Measurements from ENCODE around the gene URM1.
"Not testable (repeated sequence)": the region's sequence is repeated elsewhere in the genome, so short reads cannot be mapped to it uniquely, and the experiment has no call there.

Gene URM1

DNA sequence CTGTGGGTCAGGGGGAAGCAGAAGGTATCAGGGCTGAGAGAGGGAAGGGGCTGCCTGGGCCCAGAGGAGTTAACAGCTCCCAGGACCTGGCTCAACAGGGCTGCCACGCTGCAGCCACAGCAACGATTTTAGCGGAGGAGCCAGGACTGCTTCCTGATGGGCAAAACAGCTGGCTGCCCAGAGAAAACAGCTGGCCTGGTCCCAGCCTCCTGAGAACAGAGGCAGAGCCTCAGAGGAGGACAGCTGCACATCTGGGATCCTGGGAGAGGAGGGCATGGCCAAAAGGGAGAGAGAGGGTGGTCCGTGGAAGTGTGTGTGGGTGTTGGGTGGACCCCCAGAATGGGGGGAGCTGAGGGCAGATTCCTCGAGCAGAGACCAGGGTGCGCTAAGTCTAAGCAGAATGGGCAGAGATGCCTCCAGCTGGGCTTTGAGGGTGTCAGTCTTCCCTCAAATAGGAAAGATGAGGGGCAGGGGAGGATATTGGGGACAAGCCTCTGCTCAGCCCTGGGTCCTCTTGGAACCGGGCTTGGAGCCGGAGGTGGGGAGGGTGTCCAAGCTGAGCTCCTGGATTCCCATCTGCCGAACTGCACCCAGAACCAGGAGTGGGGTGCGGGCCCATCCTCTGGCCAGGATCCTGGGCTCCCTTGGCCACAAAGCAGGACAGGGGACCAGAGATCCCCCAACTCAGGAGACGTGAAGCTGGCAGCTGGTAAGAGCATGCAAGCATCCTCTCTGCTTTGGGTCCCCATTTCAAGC, 40.4 kb downstream of the URM1 start:
- no peak for DNase-seq

DNA sequence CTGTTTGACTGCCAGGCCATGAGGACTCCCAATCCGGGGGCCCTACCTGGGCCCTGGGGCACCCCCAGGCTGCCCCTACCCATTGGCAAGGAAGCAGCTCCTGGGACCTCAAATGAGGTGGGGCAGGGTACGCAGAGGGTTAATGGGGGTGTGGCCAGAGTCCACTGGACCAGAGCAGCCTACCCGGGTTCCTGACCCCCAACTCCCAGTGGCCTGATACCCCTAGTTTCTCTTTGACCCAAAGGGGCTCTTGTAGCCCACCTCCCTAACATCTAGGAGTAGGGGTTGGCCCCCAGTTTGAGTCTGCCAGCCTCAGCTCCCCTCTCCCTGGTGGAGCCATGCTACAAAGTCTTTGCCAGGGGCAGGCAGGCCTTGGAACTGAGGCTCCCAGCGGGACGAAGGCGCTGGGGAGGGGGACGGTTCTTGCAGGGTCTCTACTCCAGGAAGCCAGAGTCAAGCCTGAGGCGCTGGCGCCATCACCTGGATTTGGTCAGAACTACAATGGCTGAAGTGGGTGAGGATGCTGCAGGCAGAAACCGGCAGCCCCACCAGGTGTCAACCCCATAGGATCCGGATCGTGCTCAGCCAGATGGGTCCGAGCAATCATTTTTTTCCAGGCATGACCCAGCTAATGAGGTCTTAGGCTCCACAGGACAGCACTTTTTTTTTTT, 41.1 kb downstream of the URM1 start:
- DNase-seq: peak; percentile 68

DNA sequence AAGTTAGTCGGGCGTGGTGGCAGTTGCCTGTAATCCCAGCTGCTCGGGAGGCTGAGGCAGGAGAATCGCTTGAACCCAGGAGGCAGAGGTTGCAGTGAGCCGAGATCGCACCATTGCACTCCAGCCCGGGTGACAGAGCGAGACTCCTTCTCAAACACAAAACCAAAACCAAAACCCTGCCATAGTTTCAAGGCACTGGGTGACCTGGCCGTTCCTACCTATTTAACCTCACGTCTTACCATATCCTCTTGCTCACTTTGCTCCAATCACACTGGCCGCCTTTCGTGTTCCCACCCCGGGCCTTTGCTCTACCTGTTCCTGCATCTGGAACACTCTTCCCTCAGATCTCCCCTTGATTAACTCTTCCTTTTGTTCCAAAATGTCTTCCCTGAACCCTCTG, 42.6 kb downstream of the URM1 start:
- not testable (repeated sequence) for DNase-seq

DNA sequence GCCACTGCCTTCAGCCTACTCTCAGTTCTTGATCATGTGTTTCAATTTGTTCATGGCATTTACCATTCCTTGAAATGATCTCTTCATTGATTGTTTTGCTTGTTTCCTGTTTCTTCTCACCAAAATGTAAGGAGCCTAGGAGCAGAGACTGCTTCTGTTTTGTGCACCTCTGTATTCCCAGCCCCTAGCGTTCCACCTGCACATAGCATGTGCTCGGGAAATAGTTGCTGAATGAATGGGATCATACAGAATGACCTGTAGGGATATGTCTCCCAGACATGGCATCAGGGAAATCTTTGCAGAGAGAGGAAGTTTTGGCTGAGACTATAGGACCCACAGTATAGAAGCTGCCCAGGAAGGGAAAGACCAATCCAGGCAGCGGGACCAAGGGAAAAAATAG, 43.3 kb downstream of the URM1 start:
- DNase-seq: no peak

DNA sequence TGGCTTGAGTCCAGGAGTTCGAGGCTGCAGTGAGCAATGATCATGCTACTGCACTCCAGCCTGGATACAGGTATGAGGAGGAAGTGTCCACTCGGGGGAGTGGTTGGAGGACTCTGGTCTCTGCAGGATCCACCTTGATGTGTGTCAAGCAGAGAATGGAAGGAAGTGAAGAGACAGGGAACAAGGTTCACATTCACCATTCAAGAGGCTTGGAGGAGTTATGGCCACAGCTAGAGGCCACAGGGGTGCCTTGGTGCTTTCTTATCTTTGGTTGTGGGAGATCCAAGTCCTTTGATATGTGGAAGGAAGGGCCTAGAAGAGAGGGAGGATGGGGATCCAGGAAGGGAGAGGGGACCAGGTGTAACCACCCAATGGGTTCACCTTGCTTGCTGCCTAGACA, 44.1 kb downstream of the URM1 start:
- no peak for DNase-seq

DNA sequence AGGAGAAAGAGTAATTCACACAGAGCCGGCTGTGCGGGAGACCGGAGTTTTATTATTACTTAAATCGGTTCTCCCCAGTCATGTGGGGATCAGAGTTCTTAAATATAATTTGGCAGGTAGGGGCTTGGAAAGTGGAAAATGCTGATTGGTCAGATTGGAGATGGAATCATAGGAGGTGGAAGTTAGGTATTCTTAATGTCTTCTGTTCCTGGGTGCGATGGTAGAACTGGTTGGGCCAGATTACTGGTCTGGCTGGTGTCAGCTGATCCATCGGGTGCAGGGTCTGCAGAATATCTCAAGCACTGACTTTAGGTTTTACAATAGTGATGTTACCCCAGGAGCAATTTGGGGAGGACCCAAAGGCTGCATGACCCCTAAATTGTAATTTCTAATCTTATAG, 44.8 kb downstream of the URM1 start:
- DNase-seq: no peak

DNA sequence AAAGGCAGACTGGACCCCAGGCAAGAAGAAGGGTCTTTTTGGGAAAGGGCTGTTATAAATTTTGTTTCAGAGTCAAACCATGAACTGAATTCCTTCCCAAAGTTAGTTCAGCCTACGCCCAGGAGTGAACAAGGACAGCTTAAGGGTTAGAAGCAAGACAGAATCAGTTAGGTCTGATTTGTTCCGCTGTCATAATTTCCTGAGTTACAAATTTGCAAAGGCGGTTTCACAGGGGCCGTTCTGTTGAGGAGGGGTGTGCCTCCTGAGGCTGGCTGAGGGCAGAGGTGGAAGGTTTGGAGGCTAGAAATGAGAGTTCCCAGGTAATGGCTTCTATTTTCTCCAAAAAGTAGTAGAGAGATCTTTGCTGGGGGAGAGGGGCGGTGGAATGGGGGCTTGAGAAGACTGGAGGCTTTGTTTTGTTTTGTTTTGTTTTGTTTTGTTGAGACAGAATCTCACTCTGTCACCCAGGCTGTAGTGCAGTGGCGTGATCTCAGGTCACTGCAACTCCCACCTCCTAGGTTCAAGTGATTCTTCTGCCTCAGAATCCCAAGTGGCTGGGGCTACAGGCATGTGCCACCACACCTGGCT, 45.4 kb downstream of the URM1 start:
- no peak for DNase-seq

DNA sequence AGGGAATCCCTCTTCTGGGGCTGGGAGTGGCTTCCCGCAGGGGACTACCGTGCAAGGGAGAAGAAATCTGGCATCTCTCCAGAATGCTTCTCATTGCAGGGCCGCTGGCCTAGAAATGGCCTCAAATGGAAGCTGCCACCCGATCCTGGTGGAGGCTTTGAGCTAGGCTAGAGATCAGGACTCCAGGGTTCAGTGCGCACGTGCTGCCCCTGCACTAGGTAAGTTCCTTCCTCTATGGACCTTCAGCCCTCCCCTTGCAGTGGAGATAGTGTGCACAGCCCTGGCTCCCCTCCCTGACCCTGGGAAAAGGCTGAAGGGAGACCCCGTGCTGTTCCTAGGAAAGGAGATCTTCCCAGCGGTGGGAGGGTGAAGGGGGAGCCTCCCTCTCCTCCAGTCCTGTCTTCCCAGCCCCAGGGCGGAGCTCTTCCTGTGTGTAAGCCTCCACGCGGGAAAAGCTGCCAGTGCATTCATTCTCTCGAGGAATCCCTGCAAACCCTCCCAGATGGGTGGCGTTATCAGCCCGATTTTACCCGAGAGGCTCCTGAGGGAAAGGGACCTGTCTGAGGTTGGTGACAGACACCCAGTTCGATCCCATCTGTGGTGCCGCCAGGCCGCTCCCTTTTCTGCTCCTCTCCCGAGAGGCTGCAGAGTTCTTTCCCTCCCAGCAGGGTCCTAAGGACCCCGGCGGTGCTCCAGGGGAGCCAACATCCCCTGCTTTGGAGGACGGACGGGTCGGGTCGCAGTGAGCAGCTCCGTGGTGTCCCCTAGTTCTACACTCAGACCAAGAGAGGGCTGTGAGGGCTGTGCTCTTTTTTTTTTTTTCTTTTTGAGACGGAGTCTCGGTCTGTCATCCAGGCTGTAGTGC, 48.1 kb downstream of the URM1 start:
- DNase-seq: peak; percentile 55

DNA sequence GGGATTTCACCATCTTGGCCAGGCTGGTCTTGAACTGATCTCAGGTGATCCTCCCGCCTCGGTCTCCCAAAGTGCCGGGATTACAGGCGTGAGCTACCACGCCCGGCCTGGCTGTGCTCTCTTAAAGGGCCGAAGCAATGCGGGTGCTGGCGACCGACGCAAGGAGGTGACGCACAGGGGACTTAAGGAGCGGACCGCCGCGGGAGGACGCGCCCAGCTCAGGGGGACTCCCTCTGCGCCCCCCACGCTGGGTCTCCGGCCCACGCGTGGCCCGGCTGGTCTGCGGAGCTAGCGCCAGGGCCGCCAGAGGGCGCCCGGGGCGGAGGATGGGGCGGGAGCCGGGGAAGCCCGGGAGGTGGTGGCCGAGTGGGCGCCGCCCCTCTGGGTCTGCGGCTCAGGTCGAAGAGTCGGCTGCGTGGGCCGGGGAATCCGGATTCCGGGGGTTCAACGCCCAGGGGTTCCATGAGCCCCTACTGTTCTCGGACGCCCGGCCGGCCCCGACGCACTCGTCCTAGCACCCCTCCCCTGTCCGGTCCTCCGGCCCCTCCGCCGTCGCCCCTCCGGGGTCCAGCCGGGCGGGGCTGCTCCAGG, 49.0 kb downstream of the URM1 start:
- peak; percentile 59 for DNase-seq

DNA sequence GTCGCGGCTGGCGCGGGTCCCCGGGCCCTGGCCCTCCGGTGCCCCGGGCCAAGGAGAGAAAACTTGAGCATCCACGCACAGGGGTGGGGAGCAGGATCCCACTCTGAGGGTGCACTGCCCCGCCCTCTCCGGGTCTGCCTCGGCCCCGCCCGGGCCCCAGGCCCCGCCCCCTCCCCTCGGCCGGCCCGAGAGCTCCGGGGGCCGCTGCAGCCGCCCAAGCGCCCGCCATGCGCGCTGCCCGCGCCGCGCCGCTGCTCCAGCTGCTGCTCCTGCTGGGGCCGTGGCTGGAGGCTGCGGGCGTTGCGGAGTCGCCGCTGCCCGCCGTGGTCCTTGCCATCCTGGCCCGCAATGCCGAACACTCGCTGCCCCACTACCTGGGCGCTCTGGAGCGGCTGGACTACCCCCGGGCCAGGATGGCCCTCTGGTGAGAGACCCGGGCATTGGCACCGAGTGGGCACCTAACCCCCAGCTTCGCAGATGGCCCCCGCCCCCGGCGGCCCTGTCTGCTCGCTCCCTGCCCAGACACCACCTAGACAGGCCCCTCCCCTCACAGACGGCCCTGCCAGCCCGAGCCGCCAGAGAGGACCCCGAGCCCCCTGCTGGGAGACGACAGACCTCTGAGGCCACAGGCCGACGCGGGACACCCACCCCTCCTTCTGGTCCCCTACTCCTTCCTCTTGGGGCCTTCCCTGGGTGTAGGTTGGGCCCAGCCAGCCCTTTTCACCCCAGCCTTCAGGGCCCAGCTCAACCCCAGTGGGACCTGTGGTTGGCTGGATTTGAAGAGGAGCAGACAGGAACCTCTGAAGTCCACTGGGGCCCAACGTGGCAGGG, 49.7 kb downstream of the URM1 start, which contains the start of gene CERCAM:
Gene CERCAM, plus strand, starts transcription at position 207 of the 831 bp plus-strand sequence. Its CDS starts 21 bp downstream, at position 228.
- peak; percentile 54 for DNase-seq

DNA sequence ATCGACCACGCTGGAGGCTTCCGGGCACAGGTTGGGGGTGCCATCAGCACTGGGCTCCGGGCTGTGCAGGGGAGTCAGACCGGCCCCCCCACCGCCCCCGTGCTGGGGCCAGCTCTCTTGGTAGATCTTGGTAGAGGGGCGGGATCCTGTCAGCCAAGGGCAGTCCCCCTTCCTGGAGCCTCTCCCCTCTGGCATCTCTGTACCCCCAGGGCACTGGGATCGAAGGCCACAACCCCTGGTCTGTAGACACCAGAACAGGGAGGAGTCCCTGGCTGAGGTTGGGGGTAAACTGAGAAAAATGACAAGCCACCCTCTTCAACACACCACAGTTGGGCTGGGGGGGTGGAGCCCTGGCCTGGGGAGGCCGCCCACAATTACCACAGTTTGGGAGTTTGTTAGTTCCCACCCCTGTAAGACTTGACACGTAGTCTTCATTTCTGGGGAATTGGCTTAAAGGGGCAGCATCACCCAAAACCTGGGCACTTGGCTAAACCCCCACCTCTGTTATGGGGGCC, 50.4 kb downstream of the URM1 start:
- DNase-seq: no peak

DNA sequence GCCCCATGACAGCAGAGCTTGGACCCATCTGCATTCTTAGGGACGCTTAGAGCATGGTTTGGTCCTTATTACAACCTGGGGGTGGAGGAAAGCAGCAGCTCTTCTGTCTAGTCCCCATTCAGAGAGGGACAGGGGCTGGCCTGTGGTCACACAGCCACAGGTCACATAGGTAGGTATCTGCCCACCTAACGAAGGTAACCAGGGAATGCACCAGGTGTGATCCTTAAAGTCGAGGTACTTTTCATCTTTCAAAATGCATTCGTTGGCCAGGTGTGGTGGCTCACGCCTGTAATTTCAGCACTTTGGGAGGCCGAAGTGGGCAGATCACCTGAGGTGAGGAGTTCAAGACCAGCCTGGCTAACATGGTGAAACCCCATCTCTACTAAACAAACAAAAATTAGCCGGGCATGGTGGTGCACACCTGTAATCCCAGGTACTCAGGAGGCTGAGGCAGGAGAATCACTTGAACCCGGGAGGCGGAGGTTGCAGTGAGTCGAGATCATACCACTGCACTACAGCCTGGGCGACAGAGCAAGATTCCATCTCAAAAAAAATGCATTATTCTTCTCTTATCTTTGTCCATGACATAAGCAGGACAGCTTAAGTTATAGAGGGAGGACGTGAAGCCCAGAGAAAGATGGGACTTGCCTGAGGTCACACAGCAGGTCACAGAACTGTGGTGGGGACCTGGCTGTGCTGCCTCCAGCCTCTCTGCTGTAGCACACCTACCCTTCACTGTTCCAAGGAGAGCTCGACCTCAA, 51.0 kb downstream of the URM1 start:
- DNase-seq: not testable (repeated sequence)

DNA sequence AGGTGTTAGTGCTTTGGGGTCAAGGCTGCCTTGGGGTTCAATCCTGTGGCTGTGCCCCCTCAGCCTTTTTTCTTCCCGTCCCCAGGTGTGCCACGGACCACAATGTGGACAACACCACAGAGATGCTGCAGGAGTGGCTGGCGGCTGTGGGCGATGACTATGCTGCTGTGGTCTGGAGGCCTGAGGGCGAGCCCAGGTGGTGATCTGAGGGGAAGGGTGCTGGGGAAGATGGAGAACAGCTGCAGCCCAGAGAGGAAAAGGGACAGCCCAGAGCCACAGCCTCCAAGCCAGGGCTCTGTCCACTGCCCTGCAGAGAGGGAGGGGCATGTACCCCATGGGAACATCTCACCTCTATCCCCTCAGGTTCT, 51.6 kb downstream of the URM1 start:
- no peak for DNase-seq

DNA sequence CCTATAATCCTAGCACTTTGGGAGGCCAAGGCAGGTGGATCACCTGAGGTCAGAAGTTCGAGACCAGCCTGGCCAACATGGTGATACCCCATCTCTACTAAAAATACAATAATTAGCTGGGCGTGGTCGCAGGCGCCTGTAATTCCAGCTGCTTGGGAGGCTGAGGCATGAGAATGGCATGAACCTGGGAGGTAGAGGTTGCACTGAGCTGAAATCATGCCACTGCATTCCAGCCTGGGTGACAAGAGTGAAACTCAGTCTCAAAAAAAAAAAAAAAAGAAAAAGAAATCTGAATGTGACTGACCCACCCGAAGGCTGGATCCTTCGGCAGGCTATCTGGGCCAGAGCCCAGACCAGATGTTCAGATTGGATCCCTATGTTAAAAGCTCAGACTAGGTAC, 52.2 kb downstream of the URM1 start:
- DNase-seq: not testable (repeated sequence)

DNA sequence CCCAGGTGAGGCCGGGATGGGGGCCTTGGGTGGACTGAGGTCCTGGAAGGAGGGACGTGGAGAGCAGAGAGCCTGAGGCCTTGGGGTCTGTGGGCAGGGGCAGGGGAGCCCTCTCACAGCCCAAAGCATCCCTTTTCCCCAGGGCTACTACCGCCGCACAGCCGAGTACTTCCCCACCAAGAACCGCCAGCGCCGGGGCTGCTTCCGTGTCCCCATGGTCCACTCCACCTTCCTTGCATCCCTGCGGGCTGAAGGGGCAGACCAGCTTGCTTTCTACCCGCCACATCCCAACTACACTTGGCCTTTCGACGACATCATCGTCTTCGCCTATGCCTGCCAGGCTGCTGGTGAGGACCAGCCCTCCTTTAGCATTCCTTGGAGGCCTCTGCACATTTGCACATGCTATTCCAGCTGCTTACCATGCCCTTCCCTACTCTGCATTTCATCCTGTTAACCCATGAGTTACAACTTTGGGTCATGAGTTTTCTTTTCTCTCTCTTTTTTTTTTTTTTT, 53.1 kb downstream of the URM1 start:
- no peak for DNase-seq

DNA sequence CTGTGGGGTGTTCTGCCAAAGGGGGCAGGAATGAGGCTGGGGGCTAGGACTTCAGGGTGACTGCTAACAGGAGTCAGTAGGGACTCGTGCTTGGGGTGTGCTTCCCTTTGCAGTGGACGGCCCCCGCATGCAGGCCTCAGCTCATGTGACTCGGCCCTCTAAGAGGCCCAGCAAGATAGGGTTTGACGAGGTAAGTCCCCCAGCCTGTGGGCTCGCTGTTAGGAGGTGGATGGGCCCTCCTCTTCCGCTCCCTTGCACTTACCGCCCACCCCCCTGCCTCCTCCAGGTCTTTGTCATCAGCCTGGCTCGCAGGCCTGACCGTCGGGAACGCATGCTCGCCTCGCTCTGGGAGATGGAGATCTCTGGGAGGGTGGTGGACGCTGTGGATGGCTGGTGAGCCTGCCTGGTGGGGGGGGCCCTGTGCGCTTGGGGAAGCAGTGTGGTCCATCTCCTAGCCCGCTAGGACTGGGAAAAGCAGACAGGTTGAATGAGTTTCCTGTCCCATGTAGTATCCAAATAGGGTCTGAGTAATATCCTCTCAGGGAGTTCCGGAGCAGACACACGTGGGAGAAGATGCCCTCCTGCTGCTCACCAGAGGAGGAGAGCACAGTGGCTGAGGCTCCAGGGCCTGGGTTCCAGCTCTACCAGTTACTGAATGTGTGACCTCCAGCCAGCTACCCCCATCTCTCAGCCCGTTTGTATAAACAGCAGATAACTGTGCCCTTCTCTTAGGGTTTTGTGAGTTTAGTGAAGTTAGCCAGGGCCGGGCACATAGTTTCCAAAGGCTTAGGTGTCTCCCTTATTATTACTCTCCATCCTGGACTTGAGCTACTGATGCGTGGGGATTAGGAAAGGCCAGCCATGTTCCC, 57.7 kb downstream of the URM1 start:
- no peak for DNase-seq

DNA sequence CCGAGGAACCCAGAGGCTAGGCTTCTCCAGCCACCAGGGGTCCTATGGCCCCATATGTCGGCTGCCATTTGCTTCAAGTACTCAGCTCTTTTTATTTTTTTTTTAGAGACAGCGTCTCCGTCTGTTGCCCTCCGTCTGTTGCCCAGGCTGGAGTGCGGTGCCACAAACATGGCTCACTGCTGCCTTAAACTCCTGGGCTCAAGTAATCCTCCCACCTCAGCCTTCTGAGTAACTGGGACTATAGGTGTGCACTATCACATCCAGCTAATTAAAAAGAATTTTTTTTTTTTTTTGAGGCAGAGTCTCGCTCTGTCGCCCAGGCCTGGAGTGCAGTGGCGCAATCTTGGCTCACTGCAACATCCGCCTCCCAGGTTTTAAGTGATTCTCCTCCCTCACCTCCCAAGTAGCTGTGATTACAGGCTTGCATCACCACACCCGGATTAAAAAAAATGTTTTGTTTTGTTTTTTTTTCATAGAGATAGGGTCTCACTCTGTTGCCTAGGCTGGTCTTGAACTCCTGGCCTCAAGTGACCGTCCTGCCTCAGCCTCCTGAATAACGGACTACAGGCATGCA, 58.4 kb downstream of the URM1 start:
- DNase-seq: no peak

DNA sequence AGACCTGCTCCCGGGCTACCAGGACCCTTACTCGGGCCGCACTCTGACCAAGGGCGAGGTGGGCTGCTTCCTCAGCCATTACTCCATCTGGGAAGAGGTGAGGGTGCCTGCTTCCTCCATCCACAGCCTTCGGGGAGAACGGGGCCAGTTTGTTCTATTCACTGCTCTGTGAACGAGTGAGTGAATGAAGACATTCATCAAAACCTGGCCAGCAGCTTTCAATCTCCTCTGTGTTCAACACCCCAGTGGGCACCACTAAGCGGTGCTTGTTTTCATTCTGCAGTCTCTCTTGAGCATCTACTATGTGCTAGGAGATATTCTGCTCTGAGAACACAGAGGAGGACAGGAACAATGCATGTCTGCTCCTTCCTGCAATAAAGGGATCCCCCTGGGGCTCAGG, 60.0 kb downstream of the URM1 start:
- no peak for DNase-seq

DNA sequence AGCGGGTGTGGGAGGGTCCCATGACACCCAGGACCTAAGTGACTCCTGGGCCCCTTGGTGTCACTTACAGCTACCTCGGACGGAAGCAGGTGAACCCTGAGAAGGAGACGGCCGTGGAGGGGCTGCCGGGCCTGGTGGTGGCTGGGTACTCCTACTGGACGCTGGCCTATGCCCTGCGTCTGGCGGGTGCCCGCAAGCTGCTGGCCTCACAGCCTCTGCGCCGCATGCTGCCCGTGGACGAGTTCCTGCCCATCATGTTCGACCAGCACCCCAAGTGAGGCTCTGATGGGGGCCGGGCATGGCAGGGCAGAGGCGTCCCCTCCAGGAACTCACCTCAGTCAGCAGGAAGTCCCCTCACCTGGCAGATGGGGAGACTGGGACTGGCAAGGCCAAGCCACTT, 63.2 kb downstream of the URM1 start:
- DNase-seq: no peak

All from NCI-H146 (cell line).